HG03469 (cell line): ENCODE measurements around the gene PGGHG.
A peak's percentile ranks its signal among the peaks of the same experiment; 100 is the strongest.
"Not testable (repeated sequence)": the region's sequence is repeated elsewhere in the genome, so short reads cannot be mapped to it uniquely, and the experiment has no call there.

ENCODE experiments used
- ATAC-seq: cut with Tn5 transposase; IDR thresholded peaks from one replicate; pipeline ENCODE4 v1.9.1; 2021; ENCODE audit warnings: mild to moderate bottlenecking, moderate library complexity, moderate number of reproducible peaks; ENCODE audit not compliant: unreplicated experiment

The PGGHG gene

GRCh38 chr11:326842-327580, 38.1 kb downstream of the PGGHG start:
- peak; percentile 39 for ATAC-seq

GRCh38 chr11:327581-327923, 38.6 kb downstream of the PGGHG start:
- ATAC-seq, result no peak

GRCh38 chr11:328012-328411, 39.1 kb downstream of the PGGHG start:
- ATAC-seq, result no peak

- ATAC-seq, result not testable (repeated sequence)
These were observed 39.7 kb downstream of the PGGHG start for GRCh38 chr11:328516-329100.

- no peak for ATAC-seq
These were observed 40.9 kb downstream of the PGGHG start for GRCh38 chr11:329886-330253.

GRCh38 chr11:330307-330693, 41.4 kb downstream of the PGGHG start:
- no peak for ATAC-seq

GRCh38 chr11:330694-331357, 41.9 kb downstream of the PGGHG start:
- no peak for ATAC-seq

- no peak for ATAC-seq
These were observed 42.6 kb downstream of the PGGHG start for GRCh38 chr11:331358-332060.

- ATAC-seq, result no peak
These were observed 43.9 kb downstream of the PGGHG start for GRCh38 chr11:332651-333480.

- not testable (repeated sequence) for ATAC-seq
These were observed 44.8 kb downstream of the PGGHG start for GRCh38 chr11:333616-334263.

GRCh38 chr11:334264-334994, 45.5 kb downstream of the PGGHG start:
- ATAC-seq, result no peak

GRCh38 chr11:335779-336658, 47.1 kb downstream of the PGGHG start:
- no peak for ATAC-seq

- no peak for ATAC-seq
These were observed 47.8 kb downstream of the PGGHG start for GRCh38 chr11:336659-337198.

GRCh38 chr11:337711-338110, 48.8 kb downstream of the PGGHG start:
- no peak for ATAC-seq

- ATAC-seq, result no peak
These were observed 51.0 kb downstream of the PGGHG start for GRCh38 chr11:339963-340362.

GRCh38 chr11:340539-341512, 51.9 kb downstream of the PGGHG start:
- ATAC-seq, result no peak

GRCh38 chr11:342328-342727, 53.4 kb downstream of the PGGHG start:
- no peak for ATAC-seq
